NCI-H510A treated with DMSO at 0.1 percent for 48 hours (cell line): ENCODE measurements around the gene TLN1.

Experiments
- DNase-seq: peaks from one replicate; lab custom pipeline; 2025; lab: John Stamatoyannopoulos, UW

TLN1 gene

GRCh38 chr9:35706951-35707350, 25.0 kb downstream of the TLN1 start:
- DNase-seq, result no peak

- no peak for DNase-seq
Observed at GRCh38 chr9:35705836-35706430, 26.1 kb downstream of the TLN1 start.

- DNase-seq, result no peak
Observed at GRCh38 chr9:35705372-35705771, 26.6 kb downstream of the TLN1 start.

GRCh38 chr9:35703906-35704672, 27.9 kb downstream of the TLN1 start:
- DNase-seq, result no peak

GRCh38 chr9:35702696-35703095, 29.3 kb downstream of the TLN1 start:
- DNase-seq, result no peak

GRCh38 chr9:35700942-35701341, 31.1 kb downstream of the TLN1 start:
- DNase-seq, result no peak

- DNase-seq, result no peak
Observed at GRCh38 chr9:35700031-35700430, 32.0 kb downstream of the TLN1 start.

- no peak for DNase-seq
Observed at GRCh38 chr9:35698231-35698630, 33.8 kb downstream of the TLN1 start.

GRCh38 chr9:35697486-35697885, 34.5 kb downstream of the TLN1 start:
- DNase-seq, result no peak

- peak; percentile 4 for DNase-seq
Observed at GRCh38 chr9:35696520-35697215, 35.3 kb downstream of the TLN1 start.

- no peak for DNase-seq
Observed at GRCh38 chr9:35695943-35696401, 36.0 kb downstream of the TLN1 start.

GRCh38 chr9:35691757-35692301, 40.2 kb downstream of the TLN1 start:
- no peak for DNase-seq

GRCh38 chr9:35691334-35691650, 40.7 kb downstream of the TLN1 start:
- no peak for DNase-seq

- peak; percentile 29 for DNase-seq
Observed at GRCh38 chr9:35690614-35691333, 41.2 kb downstream of the TLN1 start.

- DNase-seq, result no peak
Observed at GRCh38 chr9:35690294-35690613, 41.7 kb downstream of the TLN1 start.

- no peak for DNase-seq
Observed at GRCh38 chr9:35689542-35690293, 42.3 kb downstream of the TLN1 start, which contains the start of gene TPM2. Gene TPM2, minus strand, starts transcription at chr9:35689925. Its CDS starts 108 bp downstream, at chr9:35689817.

GRCh38 chr9:35688558-35689541, 43.1 kb downstream of the TLN1 start:
- no peak for DNase-seq

GRCh38 chr9:35687972-35688557, 43.9 kb downstream of the TLN1 start:
- DNase-seq, result no peak

- DNase-seq, result no peak
Observed at GRCh38 chr9:35687306-35687705, 44.7 kb downstream of the TLN1 start.
